Gastroesophageal sphincter (tissue), 3 donors: ENCODE data around the gene PTPRK.

Source experiments
- POLR2A ChIP-seq, 2 donors: fragments of 450-650 bp; IDR thresholded peaks; one replicate each; pipeline ENCODE4 v1.6.1; 2017; ENCODE audit warnings: antibody characterized with exemption in 2 of 2, mild to moderate bottlenecking in 2 of 2, moderate library complexity in 1 of 2
- POLR2AphosphoS5 ChIP-seq: sonication (generic); formaldehyde crosslinking; IDR thresholded peaks from one replicate; pipeline ENCODE4 v1.6.1; 2017; ENCODE audit warnings: antibody characterized with exemption
- TF ChIP-seq, protein P1 (sequence below), 4 experiments: fragments of 200-600 bp in 2 of 4; fragments of 450-650 bp in 2 of 4; sonication (generic) in 1 of 4; IDR thresholded peaks; one replicate each; pipeline ENCODE4 v1.5.1; 2017 to 2019; ENCODE audit warnings: antibody characterized with exemption in 4 of 4, mild to moderate bottlenecking in 2 of 4, moderate library complexity in 2 of 4

- TF ChIP-seq, protein P1, sequence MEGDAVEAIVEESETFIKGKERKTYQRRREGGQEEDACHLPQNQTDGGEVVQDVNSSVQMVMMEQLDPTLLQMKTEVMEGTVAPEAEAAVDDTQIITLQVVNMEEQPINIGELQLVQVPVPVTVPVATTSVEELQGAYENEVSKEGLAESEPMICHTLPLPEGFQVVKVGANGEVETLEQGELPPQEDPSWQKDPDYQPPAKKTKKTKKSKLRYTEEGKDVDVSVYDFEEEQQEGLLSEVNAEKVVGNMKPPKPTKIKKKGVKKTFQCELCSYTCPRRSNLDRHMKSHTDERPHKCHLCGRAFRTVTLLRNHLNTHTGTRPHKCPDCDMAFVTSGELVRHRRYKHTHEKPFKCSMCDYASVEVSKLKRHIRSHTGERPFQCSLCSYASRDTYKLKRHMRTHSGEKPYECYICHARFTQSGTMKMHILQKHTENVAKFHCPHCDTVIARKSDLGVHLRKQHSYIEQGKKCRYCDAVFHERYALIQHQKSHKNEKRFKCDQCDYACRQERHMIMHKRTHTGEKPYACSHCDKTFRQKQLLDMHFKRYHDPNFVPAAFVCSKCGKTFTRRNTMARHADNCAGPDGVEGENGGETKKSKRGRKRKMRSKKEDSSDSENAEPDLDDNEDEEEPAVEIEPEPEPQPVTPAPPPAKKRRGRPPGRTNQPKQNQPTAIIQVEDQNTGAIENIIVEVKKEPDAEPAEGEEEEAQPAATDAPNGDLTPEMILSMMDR (IDR thresholded peaks at IDR 0.05): no peak
- peak; percentile 11 for TF ChIP-seq POLR2AphosphoS5
- no peak for TF ChIP-seq POLR2A (IDR thresholded peaks at IDR 0.05)
These were observed 180.6 kb downstream of the PTPRK start for GRCh38 chr6:128339635-128340450.
